Suprapubic skin (tissue), 4 donors: ENCODE measurements around the gene GALR3. TPM values are rescaled to one million over a fixed set of nuclear protein-coding genes. Genes with fewer than 3 reads are reported as not detected.
"Not testable (repeated sequence)": the region's sequence is repeated elsewhere in the genome, so short reads cannot be mapped to it uniquely, and the experiment has no call there.

ENCODE experiments used
- DNase-seq, 2 donors: peaks; one replicate each; pipeline ENCODE4 v3.0.0-alpha.2; 2019; ENCODE audit warnings: low spot score in 2 of 2
- H3K27ac ChIP-seq: fragments of 200-600 bp; sonication (generic); one replicate; pipeline ENCODE4 v1.5.1; 2019
- H3K27me3 ChIP-seq: fragments of 200-600 bp; sonication (generic); one replicate; pipeline ENCODE4 v1.5.1; 2019
- H3K36me3 ChIP-seq: fragments of 200-600 bp; sonication (generic); one replicate; pipeline ENCODE4 v1.5.1; 2019
- H3K4me1 ChIP-seq: fragments of 200-600 bp; sonication (generic); one replicate; pipeline ENCODE4 v1.5.1; 2019
- H3K4me3 ChIP-seq: fragments of 200-600 bp; sonication (generic); one replicate; pipeline ENCODE4 v1.5.1; 2019; ENCODE audit warnings: mild to moderate bottlenecking
- H3K9me3 ChIP-seq: fragments of 200-600 bp; sonication (generic); one replicate; pipeline ENCODE4 v1.5.1; 2019
- CTCF ChIP-seq, 2 donors: fragments of 200-600 bp in 1 of 2; fragments of 450-650 bp in 1 of 2; sonication (generic) in 1 of 2; IDR thresholded peaks; one replicate each; pipeline ENCODE4 v1.5.1; 2016 to 2019; ENCODE audit warnings: antibody characterized with exemption in 2 of 2, mild to moderate bottlenecking in 1 of 2, moderate library complexity in 1 of 2
- EP300 ChIP-seq: sonication (generic); formaldehyde crosslinking; IDR thresholded peaks from one replicate; pipeline ENCODE4 v1.6.1; 2017; ENCODE audit warnings: antibody characterized with exemption
- POLR2A ChIP-seq, 2 donors: fragments of 450-650 bp; IDR thresholded peaks; one replicate each; pipeline ENCODE4 v1.6.1; 2017; ENCODE audit warnings: antibody characterized with exemption in 2 of 2, mild to moderate bottlenecking in 2 of 2, moderate library complexity in 2 of 2
- POLR2AphosphoS5 ChIP-seq, 3 donors: sonication (generic); formaldehyde crosslinking; IDR thresholded peaks; one replicate each; pipeline ENCODE4 v1.6.1; 2017; ENCODE audit warnings: antibody characterized with exemption in 3 of 3
- WGBS: methylation state at CpG from one replicate; pipeline ENCODE4 v1.1.5; 2018; 5-methylcytosine and 5-hydroxymethylcytosine counted together
- total RNA-seq, 4 donors: library from RNA; depleted of rRNA; stranded (reverse); fragments of >200 nt; gene quantifications; one replicate each; pipeline ENCODE4 v1.1.0, GENCODE V29; 2016

GALR3 gene
- total RNA-seq, 4 donors from 2014 or later, result not detected

- 58% methylated on average over 13 of the region's 14 CpGs for WGBS
- TF ChIP-seq POLR2AphosphoS5 (IDR thresholded peaks at IDR 0.05) (no peak), CTCF (IDR thresholded peaks at IDR 0.05) (no peak), POLR2A (IDR thresholded peaks at IDR 0.05) (no peak), EP300 (no peak)
- no peak overlapping the region for H3K27ac ChIP-seq
- no peak overlapping the region for H3K4me3 ChIP-seq
- H3K36me3 ChIP-seq, result no peaks in the 10 kb centered on the region
- H3K4me1 ChIP-seq, result peaks cover 12% of the 10 kb centered on the region
- H3K27me3 ChIP-seq, result no peaks in the 10 kb centered on the region
- no peaks in the 10 kb centered on the region for H3K9me3 ChIP-seq
- DNase-seq, result no peak
Observed at GRCh38 chr22:37797874-37798500, 25.2 kb upstream of the GALR3 start.

- WGBS, result 73% methylated on average over 9 of the region's 9 CpGs
- H3K9me3 ChIP-seq, H3K27me3 ChIP-seq, DNase-seq, H3K27ac ChIP-seq, H3K4me3 ChIP-seq, H3K36me3 ChIP-seq: not testable (repeated sequence)
- H3K4me1 ChIP-seq, result peaks cover 28% of the 10 kb centered on the region
Observed at GRCh38 chr22:37799979-37800378, 23.2 kb upstream of the GALR3 start.

GRCh38 chr22:37801946-37802309, 21.3 kb upstream of the GALR3 start:
- WGBS, result 4% methylated on average over 12 of the region's 13 CpGs
- TF ChIP-seq POLR2A (IDR thresholded peaks at IDR 0.05) (no peak), EP300 (no peak), POLR2AphosphoS5 (IDR thresholded peaks at IDR 0.05) (no peak), CTCF (IDR thresholded peaks at IDR 0.05) (no peak)
- Histone ChIP-seq H3K9me3 (no peaks in the 10 kb centered on the region), H3K4me1 (peaks cover 46% of the 10 kb centered on the region), H3K27ac (no peak overlapping the region), H3K4me3 (peak overlapping the region; percentile 70), H3K36me3 (no peaks in the 10 kb centered on the region), H3K27me3 (no peaks in the 10 kb centered on the region)
- no peak for DNase-seq

- Histone ChIP-seq H3K9me3 (no peaks in the 10 kb centered on the region), H3K27ac (peak overlapping the region; percentile 68), H3K36me3 (no peaks in the 10 kb centered on the region), H3K4me3 (peak overlapping the region; percentile 70), H3K4me1 (peaks cover 52% of the 10 kb centered on the region), H3K27me3 (no peaks in the 10 kb centered on the region)
- WGBS, result 8% methylated on average over 23 of the region's 63 CpGs
- no peak for DNase-seq
- TF ChIP-seq EP300 (no peak), CTCF (IDR thresholded peaks at IDR 0.05) (no peak), POLR2AphosphoS5 (IDR thresholded peaks at IDR 0.05) (no peak), POLR2A (IDR thresholded peaks at IDR 0.05) (no peak)
Observed at GRCh38 chr22:37802310-37803194, 20.6 kb upstream of the GALR3 start.

GRCh38 chr22:37803195-37803638, 20.0 kb upstream of the GALR3 start:
- Histone ChIP-seq H3K4me1 (peaks cover 56% of the 10 kb centered on the region), H3K4me3 (peak overlapping the region; percentile 70), H3K9me3 (no peaks in the 10 kb centered on the region), H3K27ac (no peak overlapping the region), H3K27me3 (no peaks in the 10 kb centered on the region), H3K36me3 (no peaks in the 10 kb centered on the region)
- TF ChIP-seq CTCF (IDR thresholded peaks at IDR 0.05), result no peak
- no peak for TF ChIP-seq EP300
- no peak for TF ChIP-seq POLR2A (IDR thresholded peaks at IDR 0.05)
- no peak for TF ChIP-seq POLR2AphosphoS5 (IDR thresholded peaks at IDR 0.05)
- 55% methylated on average over 16 of the region's 16 CpGs for WGBS
- no peak for DNase-seq
